M059J (cell line): Measurements from ENCODE around the gene TRIM61. TPM values are rescaled to one million over a fixed set of nuclear protein-coding genes. Genes with fewer than 3 reads are reported as not detected.
"Not testable (repeated sequence)": the region's sequence is repeated elsewhere in the genome, so short reads cannot be mapped to it uniquely, and the experiment has no call there.

ENCODE experiments used
- DNase-seq: peaks from one replicate; pipeline ENCODE4 v3.0.0-alpha.2; 2012; ENCODE audit warnings: low read depth
- total RNA-seq: library from RNA; depleted of rRNA; stranded (reverse); fragments of >200 nt; shearing (Covaris generic); gene quantifications from 2 replicates; pipeline ENCODE4 v1.2.3, GENCODE V29; 2014; rRNA removed

Gene TRIM61
- total RNA-seq: not detected in 2 replicates

GRCh38 chr4:164977243-164978164 is at the start of gene TRIM61:
Gene TRIM61 (minus strand): TSS chr4:164977657. CDS start chr4:164970002, 7,655 bp downstream.
- DNase-seq: no peak

- DNase-seq: not testable (repeated sequence)
Measured at GRCh38 chr4:165025782-165026181, 48.3 kb upstream of the TRIM61 start.

- DNase-seq: not testable (repeated sequence)
Measured at GRCh38 chr4:165019995-165020394, 42.5 kb upstream of the TRIM61 start.

GRCh38 chr4:165016971-165017370 is 39.5 kb upstream of the TRIM61 start:
- DNase-seq: no peak

- no peak for DNase-seq
Measured at GRCh38 chr4:165013691-165014090, 36.2 kb upstream of the TRIM61 start.

GRCh38 chr4:165011403-165011802 is 33.9 kb upstream of the TRIM61 start:
- peak; percentile 16 for DNase-seq

GRCh38 chr4:165010991-165011390 is 33.5 kb upstream of the TRIM61 start:
- no peak for DNase-seq

- DNase-seq: no peak
Measured at GRCh38 chr4:165010487-165010886, 33.0 kb upstream of the TRIM61 start.

- peak; percentile 5 for DNase-seq
Measured at GRCh38 chr4:165009493-165010227, 32.2 kb upstream of the TRIM61 start.

GRCh38 chr4:165006886-165007285 is 29.4 kb upstream of the TRIM61 start:
- DNase-seq: no peak

- no peak for DNase-seq
Measured at GRCh38 chr4:165006456-165006855, 29.0 kb upstream of the TRIM61 start.

- no peak for DNase-seq
Measured at GRCh38 chr4:165005352-165005925, 28.0 kb upstream of the TRIM61 start.

- DNase-seq: not testable (repeated sequence)
Measured at GRCh38 chr4:165001957-165002356, 24.5 kb upstream of the TRIM61 start.

GRCh38 chr4:164998526-164999080 is 21.1 kb upstream of the TRIM61 start:
- not testable (repeated sequence) for DNase-seq

GRCh38 chr4:164997941-164998340 is 20.5 kb upstream of the TRIM61 start:
- DNase-seq: no peak

GRCh38 chr4:164997324-164997723 is 19.9 kb upstream of the TRIM61 start:
- peak; percentile 33 for DNase-seq

- not testable (repeated sequence) for DNase-seq
Measured at GRCh38 chr4:164996123-164996522, 18.7 kb upstream of the TRIM61 start.

- DNase-seq: not testable (repeated sequence)
Measured at GRCh38 chr4:164990786-164991185, 13.3 kb upstream of the TRIM61 start.

- DNase-seq: no peak
Measured at GRCh38 chr4:164989471-164989870, 12.0 kb upstream of the TRIM61 start.

- not testable (repeated sequence) for DNase-seq
Measured at GRCh38 chr4:164971929-164972328, 5.5 kb downstream of the TRIM61 start.

- DNase-seq: peak; percentile 91
Measured at GRCh38 chr4:164959896-164960295, 17.6 kb downstream of the TRIM61 start.

GRCh38 chr4:164959421-164959820 is 18.0 kb downstream of the TRIM61 start:
- peak; percentile 83 for DNase-seq
